Lung (tissue), 12 donors: ENCODE measurements around the gene HIPK2. TPM values are rescaled to one million over a fixed set of nuclear protein-coding genes. Genes with fewer than 3 reads are reported as not detected.
A peak's percentile ranks its signal among the peaks of the same experiment; 100 is the strongest.

ENCODE experiments used
- ATAC-seq: fragments of 200-7000 bp; cut with Tn5 transposase; one replicate; pipeline ENCODE4 v1.9.1; 2020; ENCODE audit warnings: moderate number of reproducible peaks; ENCODE audit not compliant: insufficient read depth, low FRiP score
- DNase-seq, 3 donors: peaks; one replicate each; pipeline ENCODE4 v3.0.0-alpha.2; 2013 to 2017
- H3K27ac ChIP-seq, 2 donors: one replicate each; pipeline ENCODE4 v1.5.1; 2013; ENCODE audit warnings: mild to moderate bottlenecking in 2 of 2, moderate library complexity in 2 of 2, control low read depth in 1 of 2, inconsistent platforms in 1 of 2, low read depth in 1 of 2, low read length in 1 of 2
- H3K27me3 ChIP-seq, 3 donors: one replicate each; pipeline ENCODE4 v1.5.1; 2013; ENCODE audit warnings: low read length in 2 of 3; ENCODE audit not compliant: control insufficient read depth in 3 of 3, insufficient read depth in 3 of 3
- H3K36me3 ChIP-seq, 4 donors: one replicate each; pipeline ENCODE4 v1.5.1; 2013; ENCODE audit warnings: low read length in 4 of 4, mild to moderate bottlenecking in 1 of 4, moderate library complexity in 1 of 4; ENCODE audit not compliant: control insufficient read depth in 4 of 4, insufficient read depth in 4 of 4
- H3K4me1 ChIP-seq, 5 donors: one replicate each; pipeline ENCODE4 v1.5.1; 2013; ENCODE audit warnings: low read length in 5 of 5, mild to moderate bottlenecking in 2 of 5, moderate library complexity in 1 of 5; ENCODE audit not compliant: control insufficient read depth in 5 of 5, insufficient read depth in 5 of 5
- H3K4me3 ChIP-seq: one replicate; pipeline ENCODE4 v1.5.1; 2013; ENCODE audit warnings: mild to moderate bottlenecking, control low read depth, moderate library complexity
- H3K9ac ChIP-seq, 2 donors: one replicate each; pipeline ENCODE4 v1.5.1; 2013; ENCODE audit warnings: low read length in 2 of 2, control low read depth in 1 of 2; ENCODE audit not compliant: insufficient read depth in 1 of 2
- H3K9me3 ChIP-seq, 4 donors: one replicate each; pipeline ENCODE4 v1.5.1; 2013; ENCODE audit warnings: low read length in 3 of 4, mild to moderate bottlenecking in 1 of 4, moderate library complexity in 1 of 4; ENCODE audit not compliant: control insufficient read depth in 4 of 4, insufficient read depth in 3 of 4
- WGBS, 2 donors: extraction: QIAGEN DNeasy Blood & Tissue Kit; methylation state at CpG; one replicate each; pipeline ENCODE4 v1.1.7; 2013; 5-methylcytosine and 5-hydroxymethylcytosine counted together
- polyA plus RNA-seq, 2 donors: library from polyadenylated mRNA; stranded (reverse); fragments of 200-250 nt; gene quantifications; one replicate each; pipeline ENCODE4 v1.2.1, GENCODE V29; 2013
- total RNA-seq, 2 donors: library from RNA; depleted of rRNA in 1 of 2; stranded (reverse); fragments of >200 nt in 1 of 2; gene quantifications; one replicate each; pipeline ENCODE4 v1.2.1, GENCODE V29; 2014 to 2021
- TF ChIP-seq, protein P1 (sequence below): IDR thresholded peaks from 2 replicates; pipeline ENCODE4 v1.5.1; 2012; ENCODE audit warnings: mild to moderate bottlenecking; ENCODE audit errors: control extremely low read depth, extremely low read depth
- donor health status: control.
- donor health status: control.
- donor health status: Bipolar disorder and iron deficiency.
- donor health status: healthy.
- donor health status: DM: yes; HTN: yes; CAD: no.

Gene HIPK2
- total and polyA plus RNA-seq, 4 donors = 8.7 to 65.1 (median 18.3) TPM

DNA sequence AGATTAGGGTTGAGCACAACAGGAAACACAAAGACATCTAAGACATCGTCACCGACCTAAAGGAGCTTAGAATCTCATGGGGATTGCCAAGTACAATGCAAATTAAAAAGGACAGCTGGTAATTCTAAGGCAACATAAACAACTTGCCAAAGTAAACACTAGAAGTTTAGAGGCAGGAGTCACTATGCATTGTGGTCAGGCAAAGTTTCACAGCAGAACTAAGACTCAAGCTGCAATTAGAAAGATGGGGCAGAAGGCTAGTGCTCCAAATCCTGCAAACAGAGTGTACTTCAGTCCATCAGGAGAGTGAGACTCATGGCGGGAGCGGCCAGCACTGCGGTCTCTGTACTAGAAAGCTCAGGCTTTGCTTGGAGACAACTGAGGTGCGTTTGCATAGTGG, 52.7 kb downstream of the HIPK2 start:
- H3K9me3 ChIP-seq = no peaks in the 10 kb centered on the region
- no peak overlapping the region for H3K9ac ChIP-seq
- 65 to 76% methylated on average over 6 of the region's 6 CpGs for WGBS, 2 donors
- no peaks in the 10 kb centered on the region for H3K27me3 ChIP-seq
- peaks cover 0 to 4% (median 2%) of the 10 kb centered on the region in 4 donors for H3K36me3 ChIP-seq
- DNase-seq (peak in 2 of 3 donors; percentile 47), ATAC-seq (no peak)
- H3K27ac ChIP-seq = peak overlapping the region in 1 of 2 donors; percentile 61
- TF ChIP-seq, protein P1, sequence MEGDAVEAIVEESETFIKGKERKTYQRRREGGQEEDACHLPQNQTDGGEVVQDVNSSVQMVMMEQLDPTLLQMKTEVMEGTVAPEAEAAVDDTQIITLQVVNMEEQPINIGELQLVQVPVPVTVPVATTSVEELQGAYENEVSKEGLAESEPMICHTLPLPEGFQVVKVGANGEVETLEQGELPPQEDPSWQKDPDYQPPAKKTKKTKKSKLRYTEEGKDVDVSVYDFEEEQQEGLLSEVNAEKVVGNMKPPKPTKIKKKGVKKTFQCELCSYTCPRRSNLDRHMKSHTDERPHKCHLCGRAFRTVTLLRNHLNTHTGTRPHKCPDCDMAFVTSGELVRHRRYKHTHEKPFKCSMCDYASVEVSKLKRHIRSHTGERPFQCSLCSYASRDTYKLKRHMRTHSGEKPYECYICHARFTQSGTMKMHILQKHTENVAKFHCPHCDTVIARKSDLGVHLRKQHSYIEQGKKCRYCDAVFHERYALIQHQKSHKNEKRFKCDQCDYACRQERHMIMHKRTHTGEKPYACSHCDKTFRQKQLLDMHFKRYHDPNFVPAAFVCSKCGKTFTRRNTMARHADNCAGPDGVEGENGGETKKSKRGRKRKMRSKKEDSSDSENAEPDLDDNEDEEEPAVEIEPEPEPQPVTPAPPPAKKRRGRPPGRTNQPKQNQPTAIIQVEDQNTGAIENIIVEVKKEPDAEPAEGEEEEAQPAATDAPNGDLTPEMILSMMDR = no peak
- no peak overlapping the region for H3K4me3 ChIP-seq
- H3K4me1 ChIP-seq = peaks cover 0 to 61% (median 11%) of the 10 kb centered on the region in 5 donors

DNA sequence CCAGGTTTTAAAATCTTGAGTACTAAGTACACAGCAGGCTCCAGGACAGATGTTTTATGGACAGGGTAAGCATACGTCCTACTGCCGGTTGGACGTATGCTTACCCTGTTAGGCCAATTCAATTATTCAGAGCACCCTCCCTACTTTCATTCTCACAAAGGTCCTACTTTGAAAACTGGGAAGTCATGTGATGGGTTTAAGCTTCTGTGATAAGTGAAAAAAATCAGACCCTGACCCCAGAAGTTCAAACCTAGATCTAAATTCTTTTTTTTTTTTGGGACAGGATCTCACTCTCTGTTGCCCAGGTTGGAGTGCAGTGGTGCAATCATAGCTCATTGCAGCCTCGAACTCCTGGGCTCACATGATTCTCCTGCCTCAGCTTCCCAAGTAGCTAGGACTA, 55.2 kb downstream of the HIPK2 start:
- Histone ChIP-seq H3K27me3 (no peaks in the 10 kb centered on the region), H3K36me3 (no peaks in the 10 kb centered on the region), H3K27ac (peak overlapping the region in 1 of 2 donors; percentile 41), H3K9me3 (no peaks in the 10 kb centered on the region), H3K9ac (no peak overlapping the region), H3K4me3 (no peak overlapping the region), H3K4me1 (peaks cover 0 to 45% (median 9%) of the 10 kb centered on the region in 5 donors)
- TF ChIP-seq, protein P1 = no peak
- no peak for ATAC-seq
- DNase-seq = no peak
- 51 to 67% methylated on average over 4 of the region's 4 CpGs for WGBS, 2 donors

DNA sequence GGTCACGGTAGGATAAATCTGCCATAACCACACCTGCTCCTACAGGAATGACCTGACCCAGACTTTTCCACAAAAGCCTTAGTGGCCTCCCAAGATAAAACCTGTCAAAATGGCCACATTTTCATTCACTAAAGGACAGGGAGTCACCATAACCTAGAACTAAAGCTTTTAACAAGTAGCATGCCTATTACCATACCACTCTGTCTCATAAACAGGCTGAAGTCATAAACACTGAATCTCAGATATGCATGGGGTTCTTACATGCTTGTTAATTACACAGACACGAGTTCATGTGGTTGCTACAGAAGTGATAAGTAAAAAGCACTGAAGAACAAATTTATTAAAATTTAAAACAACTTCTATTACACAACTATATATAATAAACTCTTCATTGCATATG, 56.0 kb downstream of the HIPK2 start:
- peaks cover 0 to 38% (median 8%) of the 10 kb centered on the region in 5 donors for H3K4me1 ChIP-seq
- H3K9ac ChIP-seq = no peak overlapping the region
- DNase-seq (no peak), ATAC-seq (no peak)
- 51 to 65% methylated on average over 2 of the region's 2 CpGs for WGBS, 2 donors
- H3K27ac ChIP-seq = peak overlapping the region; percentile 26 to 57
- no peaks in the 10 kb centered on the region for H3K27me3 ChIP-seq
- TF ChIP-seq, protein P1 = no peak
- H3K36me3 ChIP-seq = peaks cover 0 to under 1% (median 0%) of the 10 kb centered on the region in 4 donors
- H3K4me3 ChIP-seq = no peak overlapping the region
- no peaks in the 10 kb centered on the region for H3K9me3 ChIP-seq

DNA sequence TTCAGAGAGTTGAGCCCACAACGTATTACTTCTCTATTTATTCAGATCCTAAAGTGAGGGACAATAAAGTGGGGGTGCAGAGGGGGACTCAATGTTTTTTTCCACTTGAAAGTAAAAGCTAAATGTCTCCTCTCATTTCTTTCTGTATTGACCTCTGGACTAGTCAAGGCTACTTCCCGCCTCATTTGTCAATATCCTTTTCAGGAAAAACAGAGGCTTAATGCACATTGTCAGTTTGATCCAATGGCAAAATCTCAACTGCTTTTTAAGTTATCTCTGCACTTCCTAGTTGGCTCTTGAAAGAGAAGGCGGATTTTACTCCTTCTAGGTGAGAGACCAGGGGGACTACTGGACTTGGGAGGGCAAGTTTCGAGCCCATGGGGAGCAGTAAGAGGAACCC, 56.4 kb downstream of the HIPK2 start:
- H3K9ac ChIP-seq = no peak overlapping the region
- no peaks in the 10 kb centered on the region for H3K27me3 ChIP-seq
- H3K4me3 ChIP-seq = no peak overlapping the region
- peak overlapping the region; percentile 26 to 57 for H3K27ac ChIP-seq
- peaks cover 0 to 5% (median under 1%) of the 10 kb centered on the region in 4 donors for H3K36me3 ChIP-seq
- DNase-seq = no peak
- TF ChIP-seq, protein P1 = no peak
- H3K9me3 ChIP-seq = no peaks in the 10 kb centered on the region
- peaks cover 0 to 33% (median 8%) of the 10 kb centered on the region in 5 donors for H3K4me1 ChIP-seq
- 41 to 58% methylated on average over 4 of the region's 4 CpGs for WGBS, 2 donors
- ATAC-seq = no peak
